GM21360 (cell line): ENCODE measurements around the gene TMEM170B.

Experiments used
- ATAC-seq: cut with Tn5 transposase; IDR thresholded peaks from one replicate; pipeline ENCODE4 v1.9.1; 2021; ENCODE audit warnings: mild to moderate bottlenecking, moderate library complexity; ENCODE audit not compliant: unreplicated experiment

Gene TMEM170B

DNA sequence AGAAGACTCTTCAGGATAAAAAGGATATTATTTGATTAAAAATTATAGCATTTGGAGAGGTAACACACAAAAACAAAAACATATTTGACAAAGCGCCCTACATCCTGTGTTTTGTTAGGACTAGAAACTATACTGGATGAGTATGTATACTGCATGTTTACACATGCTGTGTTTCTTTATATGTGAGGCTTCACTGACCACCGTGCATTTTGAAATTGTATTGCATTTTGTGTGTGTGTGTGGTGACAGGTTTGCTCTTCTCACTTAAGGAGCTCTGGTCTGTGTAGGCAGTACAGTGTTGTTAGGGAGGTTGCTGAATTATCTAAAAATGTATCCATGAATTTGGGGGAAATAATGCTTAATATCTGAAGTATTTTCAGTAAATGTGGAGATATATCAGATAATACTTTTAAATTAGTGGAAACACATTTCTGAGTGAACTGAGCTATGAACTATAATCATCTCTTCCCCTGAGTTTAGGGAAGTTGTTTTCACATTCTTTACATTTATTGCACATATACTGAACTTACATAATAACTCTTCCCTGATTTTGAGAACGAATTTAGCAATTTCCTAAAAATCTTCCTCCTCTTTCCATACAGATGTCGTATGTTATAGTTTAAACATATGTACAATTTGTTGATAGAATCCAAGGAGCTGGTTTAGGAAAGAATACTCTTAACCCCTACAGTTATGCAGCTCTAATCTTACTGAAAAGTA lies 43.3 kb downstream of the TMEM170B start:
- no peak for ATAC-seq

GRCh38 chr6:11584244-11584643 lies 46.7 kb downstream of the TMEM170B start:
- ATAC-seq, result no peak

DNA sequence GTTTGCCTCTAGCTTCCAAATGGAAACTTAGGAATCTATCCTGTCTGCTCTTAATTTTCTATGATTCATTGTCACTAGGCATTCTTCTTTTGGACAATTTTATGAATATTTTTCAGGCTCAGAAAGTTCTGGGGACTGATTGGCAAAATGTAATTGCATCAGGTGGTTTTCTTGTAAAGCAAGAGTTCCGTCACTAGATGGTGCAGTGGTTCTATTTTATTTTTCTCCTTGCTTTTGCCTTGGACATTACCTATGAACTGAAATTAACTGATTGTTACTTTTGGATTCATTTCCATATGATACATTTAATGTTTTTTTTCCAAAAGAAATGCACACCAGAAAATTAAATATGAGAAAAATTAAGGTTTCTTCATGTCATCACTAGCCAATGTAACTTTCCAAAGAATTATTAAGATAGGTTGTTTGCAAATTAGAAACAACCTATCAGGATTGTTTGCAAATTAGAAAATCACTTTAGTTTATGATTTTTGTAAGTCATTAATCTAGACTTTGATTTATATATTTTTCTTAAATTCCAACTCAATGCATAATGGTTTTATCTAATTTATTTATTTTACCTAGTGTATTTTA lies 48.0 kb downstream of the TMEM170B start:
- ATAC-seq, result no peak

DNA sequence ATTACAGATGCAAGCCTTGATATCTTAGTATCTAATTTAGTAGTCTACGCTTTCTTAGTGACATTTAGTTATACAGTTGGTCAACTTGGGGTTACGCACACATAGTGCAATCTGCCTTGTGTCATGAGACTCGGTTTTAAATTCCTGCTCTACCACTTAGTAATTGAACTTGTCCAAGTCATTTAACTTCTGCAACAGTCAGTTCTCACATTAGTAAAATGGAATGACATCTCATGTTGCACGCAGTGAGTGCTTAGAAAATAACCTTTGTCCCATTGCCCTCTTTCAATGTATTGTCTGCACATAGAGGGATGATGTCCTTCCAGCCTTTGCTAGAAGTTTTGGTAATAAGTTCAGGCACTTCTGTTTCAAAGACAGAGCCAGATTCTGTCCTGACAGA lies 48.6 kb downstream of the TMEM170B start:
- ATAC-seq, result no peak

GRCh38 chr6:11586536-11586935 lies 49.0 kb downstream of the TMEM170B start:
- no peak for ATAC-seq

GRCh38 chr6:11589261-11589660 lies 51.7 kb downstream of the TMEM170B start:
- no peak for ATAC-seq

- ATAC-seq, result no peak
Observed at GRCh38 chr6:11592294-11592906, 54.9 kb downstream of the TMEM170B start.

- no peak for ATAC-seq
Observed at GRCh38 chr6:11593096-11593495, 55.5 kb downstream of the TMEM170B start.

DNA sequence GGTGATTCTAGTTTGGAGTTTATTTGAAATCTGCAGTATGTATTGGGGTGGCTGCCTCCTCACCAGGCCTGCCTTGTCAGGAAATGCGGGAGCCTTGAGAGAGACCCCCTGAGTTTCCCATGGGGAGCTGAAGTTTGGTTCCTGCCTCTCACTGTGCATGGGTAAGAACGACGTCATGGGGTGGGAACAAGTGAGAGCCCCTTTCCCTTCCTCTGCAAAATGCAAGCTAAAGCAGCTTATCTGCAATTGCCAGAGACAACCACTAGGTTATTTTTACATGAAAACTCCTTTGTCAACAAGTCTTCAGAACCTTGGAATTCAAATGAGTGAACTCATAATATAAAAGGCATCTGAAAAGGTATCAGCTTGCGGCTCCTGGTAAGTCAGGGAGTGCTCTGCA lies 58.4 kb downstream of the TMEM170B start:
- no peak for ATAC-seq

DNA sequence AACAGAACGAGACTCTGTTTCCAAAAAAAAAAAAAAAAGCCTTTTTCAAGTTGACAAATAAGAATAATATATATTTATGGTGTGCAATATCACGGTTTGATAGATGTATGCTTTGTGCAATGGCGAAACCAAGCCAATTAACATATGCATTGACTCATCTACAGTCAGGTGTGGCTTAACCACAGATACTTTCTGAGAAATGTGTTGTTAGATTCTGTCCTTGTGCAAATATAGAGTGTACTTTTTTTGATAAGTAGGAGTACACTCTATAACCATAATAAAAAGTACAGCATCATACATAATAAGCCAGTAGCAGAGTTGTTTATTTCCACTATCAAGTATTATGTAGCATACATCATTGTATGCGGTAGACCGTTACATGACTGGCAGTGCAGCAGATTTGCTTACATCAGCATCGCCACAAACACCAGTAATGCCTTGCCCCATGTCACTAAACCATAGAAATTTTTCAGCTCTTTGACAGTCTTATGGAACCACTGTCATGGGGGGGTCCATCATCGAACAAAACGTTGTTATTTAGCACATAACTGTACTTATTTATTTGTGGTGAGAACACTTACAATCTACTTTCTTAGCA lies 59.2 kb downstream of the TMEM170B start:
- no peak for ATAC-seq

DNA sequence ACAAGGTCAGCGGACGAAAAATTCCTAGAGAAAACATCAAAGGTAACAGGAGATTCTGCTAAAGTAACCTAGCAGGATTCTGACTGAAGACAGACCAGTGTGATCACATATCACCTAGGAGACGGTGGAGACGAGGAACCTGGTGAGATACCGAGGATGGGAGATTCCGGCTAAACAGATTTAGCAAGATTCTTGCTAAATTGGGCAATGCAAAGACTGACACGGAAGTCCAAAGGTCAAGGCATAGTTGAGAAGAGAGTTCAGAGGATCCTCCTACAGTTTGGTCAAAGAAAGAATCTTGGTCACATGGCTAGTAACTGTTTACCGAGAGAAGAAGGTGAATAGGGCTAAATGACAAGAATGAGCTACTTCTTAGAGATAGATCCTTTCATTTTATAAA lies 61.1 kb downstream of the TMEM170B start:
- ATAC-seq, result no peak

DNA sequence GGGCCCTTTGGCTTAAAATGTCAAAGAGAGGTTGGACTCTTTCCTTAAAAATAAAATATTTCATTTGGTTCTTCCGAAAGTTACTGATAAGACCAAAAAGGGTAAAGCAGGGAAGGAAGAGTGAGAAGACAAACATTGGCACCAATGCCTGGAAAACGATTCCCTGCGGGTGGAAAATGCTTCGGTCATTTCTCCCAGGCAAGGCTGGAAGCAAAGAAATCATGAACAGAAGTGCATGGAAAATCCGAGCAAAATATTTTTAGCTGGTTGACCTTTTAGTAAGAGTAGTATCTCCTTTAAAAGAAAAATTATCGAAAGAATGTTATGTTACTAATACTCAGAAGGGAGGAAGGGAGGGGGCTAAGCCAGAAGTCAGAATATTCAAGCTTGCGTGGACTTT lies 62.7 kb downstream of the TMEM170B start:
- ATAC-seq, result no peak

DNA sequence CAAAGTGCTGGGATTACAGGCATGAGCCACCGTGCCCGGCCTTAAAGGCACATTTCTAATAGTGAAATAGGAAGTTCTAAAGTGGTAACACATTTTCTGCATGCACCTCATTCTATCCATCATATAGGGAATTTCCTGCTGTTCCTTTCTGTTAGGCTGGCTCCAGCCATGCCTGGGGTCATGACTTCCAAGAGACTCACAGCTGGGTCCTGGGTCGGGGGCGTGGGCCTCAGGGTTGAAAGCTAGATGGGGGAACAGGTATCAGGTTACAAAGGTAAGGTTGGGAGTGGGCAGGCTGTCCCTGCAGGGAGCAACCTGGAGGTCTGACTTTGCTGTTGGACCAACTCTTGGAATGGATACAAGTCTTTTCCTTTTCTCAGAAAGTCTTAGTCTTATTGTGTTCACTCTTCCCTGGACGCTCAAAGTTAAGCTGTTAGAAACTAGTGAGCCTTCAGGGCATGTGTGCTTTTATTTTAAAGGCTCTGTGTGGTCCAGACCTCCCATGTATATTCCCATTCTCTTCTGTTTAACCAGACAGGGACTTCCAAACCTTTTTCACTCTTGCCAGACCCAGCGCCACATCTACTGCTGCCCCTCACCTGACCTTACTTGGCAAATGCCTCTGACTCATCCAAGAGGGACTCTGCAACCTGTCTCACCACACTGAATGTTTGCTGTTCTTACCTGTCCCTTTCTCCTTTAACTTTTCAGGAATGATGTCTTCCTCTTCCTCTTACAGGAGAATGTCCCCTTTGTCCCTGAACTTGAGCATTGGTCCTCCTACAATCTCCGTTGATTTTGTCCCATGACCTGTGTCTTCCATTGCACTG lies 64.4 kb downstream of the TMEM170B start:
- ATAC-seq, result no peak

- no peak for ATAC-seq
Observed at GRCh38 chr6:11604215-11604614, 66.7 kb downstream of the TMEM170B start.

DNA sequence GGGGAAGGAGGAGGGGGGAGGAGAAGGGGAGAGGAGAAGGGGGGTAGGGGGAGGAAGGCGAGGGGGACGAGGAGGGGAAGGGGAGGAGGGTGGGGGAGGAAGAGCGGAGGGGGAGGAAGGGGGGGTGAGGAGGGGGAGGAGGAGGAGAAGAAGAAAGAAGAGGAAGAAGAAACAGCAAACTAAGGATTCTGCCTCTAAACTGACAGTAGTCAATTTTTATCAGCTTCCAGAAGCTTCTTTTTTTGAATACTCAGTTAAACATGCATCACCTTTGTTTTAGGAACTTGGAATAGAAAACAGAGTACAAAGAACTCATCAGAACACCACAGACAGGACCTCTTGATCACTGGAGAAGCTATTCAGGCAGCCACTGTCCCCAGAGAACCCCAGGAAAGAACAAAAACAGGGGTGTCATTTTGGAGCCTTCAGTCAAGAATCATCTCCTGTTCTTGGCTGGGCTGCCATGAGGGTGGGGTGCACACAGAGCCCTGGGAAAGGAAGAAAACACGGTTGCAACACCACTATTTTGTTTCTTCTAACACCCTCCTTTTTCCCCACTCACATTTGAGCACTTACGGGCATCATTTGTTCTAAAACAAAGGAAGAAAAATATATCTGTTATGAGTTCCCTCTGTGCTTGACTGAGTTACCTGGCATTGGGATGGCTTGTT lies 67.4 kb downstream of the TMEM170B start:
- ATAC-seq, result no peak

DNA sequence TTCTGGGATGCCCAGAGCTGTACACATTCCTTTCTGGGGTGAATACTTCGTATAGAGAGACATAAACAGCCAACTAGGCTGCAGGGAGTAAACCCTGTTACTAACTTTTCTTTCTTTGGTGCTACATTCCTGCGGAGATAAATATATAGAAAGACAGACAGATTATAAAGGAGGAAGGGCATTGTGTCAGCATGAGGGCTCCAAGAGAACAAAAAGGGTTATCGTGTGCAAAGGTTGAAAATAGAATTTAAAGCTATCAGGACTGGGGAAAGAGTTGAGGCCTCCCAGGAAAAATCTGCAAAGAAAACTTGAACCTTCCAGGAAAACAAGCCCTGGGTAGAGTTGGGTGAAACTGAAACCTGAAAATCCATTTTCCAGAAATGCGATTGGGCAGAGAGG lies 68.0 kb downstream of the TMEM170B start:
- ATAC-seq, result no peak

GRCh38 chr6:11606332-11606731 lies 68.8 kb downstream of the TMEM170B start:
- no peak for ATAC-seq

- no peak for ATAC-seq
Observed at GRCh38 chr6:11607383-11607782, 69.8 kb downstream of the TMEM170B start.

DNA sequence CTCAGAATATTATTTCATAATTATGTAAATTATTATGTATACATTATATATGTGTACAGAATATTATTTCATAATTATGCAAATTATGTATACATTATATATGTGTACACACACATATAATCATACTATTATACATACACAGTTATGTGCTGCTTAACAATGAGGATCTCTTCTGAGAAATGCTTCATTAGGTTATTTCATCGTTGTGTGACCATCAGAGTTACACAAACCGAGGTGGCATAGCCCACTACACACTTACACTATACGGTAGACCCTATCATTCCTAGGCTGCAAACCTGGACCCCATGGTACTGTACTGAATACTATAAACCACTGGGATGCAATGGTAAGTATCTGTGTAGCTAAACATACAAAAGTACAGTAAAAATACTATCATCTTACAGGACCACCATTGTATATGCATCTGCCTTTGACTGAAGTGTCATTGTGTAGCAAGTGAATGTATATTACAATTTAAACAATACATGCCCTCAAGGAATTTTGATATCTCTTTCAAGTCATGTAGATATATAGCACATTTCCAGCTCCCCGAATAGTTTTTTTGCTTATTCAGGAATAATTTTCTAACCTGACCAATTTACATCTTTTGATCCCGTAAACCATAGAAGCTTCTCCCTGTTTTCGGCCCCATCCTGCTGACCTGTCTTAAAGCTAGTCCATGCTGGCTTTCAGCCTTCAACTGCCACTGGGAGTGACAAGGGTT lies 71.2 kb downstream of the TMEM170B start:
- ATAC-seq, result no peak
